ENCODE results near the gene SERGEF.
"Not testable (repeated sequence)": the region's sequence is repeated elsewhere in the genome, so short reads cannot be mapped to it uniquely, and the experiment has no call there.

SERGEF gene

DNA sequence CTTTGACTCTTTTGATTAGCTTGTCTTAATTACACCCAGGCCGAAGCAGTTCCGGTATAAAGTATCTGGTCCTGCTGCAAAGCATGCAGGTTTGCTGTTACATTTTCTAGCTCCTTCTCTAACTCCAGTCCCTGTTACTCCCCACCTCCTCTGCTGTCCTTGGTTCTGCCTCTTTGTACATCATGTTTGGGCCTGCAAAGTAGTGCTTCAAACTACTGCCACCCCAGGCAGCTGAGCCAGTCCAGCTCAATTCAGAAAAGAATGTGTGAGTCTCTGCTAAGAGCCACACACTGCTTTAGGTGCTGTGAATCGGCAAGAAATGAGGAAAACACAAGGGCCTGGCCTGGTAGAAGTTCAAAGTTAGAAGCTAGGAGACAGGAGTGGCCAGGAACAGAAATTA lies 136.0 kb downstream of the SERGEF start:
- Histone ChIP-seq H3K36me3 (ENCODE audit: control insufficient read depth, insufficient read depth, low read length) (no peaks in the 10 kb centered on the region), H3K27me3 (replicated peaks; ENCODE audit: control insufficient read depth, insufficient read depth, low read length, poor library complexity, severe bottlenecking) (no peaks in the 10 kb centered on the region), H3K27ac (ENCODE audit: insufficient read depth, low read length, poor library complexity, severe bottlenecking) (no peak overlapping the region), H3K4me1 (ENCODE audit: control insufficient read depth, insufficient read depth, low read length, poor library complexity, severe bottlenecking) (no peaks in the 10 kb centered on the region), H3K9me3 (ENCODE audit: control insufficient read depth, low read length) (no peaks in the 10 kb centered on the region), H3K4me3 (ENCODE audit: insufficient read depth, low read depth, low read length, poor library complexity, severe bottlenecking) (no peak overlapping the region)
- DNase-seq = no peak

DNA sequence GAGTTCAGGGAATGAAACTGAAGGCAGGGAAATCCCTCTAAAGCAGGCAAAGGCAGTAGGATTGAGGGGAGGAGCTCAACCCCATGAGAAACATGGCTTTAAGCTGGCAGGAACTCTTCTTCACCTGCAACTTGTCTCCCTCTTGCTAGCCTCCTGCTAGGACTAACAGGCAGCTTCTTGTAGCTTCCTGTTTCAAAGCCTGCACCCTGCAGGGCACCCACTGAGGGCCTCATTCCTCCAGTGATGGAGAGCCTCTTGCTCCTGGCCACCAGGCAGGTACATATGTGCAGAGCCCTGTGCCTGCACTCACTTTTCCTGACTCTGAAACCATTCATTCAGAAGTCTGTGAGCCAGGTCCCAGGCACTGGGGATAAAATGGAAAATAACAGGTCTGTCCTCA lies 137.0 kb downstream of the SERGEF start:
- H3K27ac ChIP-seq (ENCODE audit: insufficient read depth, low read length, poor library complexity, severe bottlenecking) = no peak overlapping the region
- H3K36me3 ChIP-seq (ENCODE audit: control insufficient read depth, insufficient read depth, low read length) = no peaks in the 10 kb centered on the region
- H3K9me3 ChIP-seq (ENCODE audit: control insufficient read depth, low read length) = no peaks in the 10 kb centered on the region
- DNase-seq = no peak
- no peaks in the 10 kb centered on the region for H3K4me1 ChIP-seq (ENCODE audit: control insufficient read depth, insufficient read depth, low read length, poor library complexity, severe bottlenecking)
- no peaks in the 10 kb centered on the region for H3K27me3 ChIP-seq (replicated peaks; ENCODE audit: control insufficient read depth, insufficient read depth, low read length, poor library complexity, severe bottlenecking)
- H3K4me3 ChIP-seq (ENCODE audit: insufficient read depth, low read depth, low read length, poor library complexity, severe bottlenecking) = no peak overlapping the region

DNA sequence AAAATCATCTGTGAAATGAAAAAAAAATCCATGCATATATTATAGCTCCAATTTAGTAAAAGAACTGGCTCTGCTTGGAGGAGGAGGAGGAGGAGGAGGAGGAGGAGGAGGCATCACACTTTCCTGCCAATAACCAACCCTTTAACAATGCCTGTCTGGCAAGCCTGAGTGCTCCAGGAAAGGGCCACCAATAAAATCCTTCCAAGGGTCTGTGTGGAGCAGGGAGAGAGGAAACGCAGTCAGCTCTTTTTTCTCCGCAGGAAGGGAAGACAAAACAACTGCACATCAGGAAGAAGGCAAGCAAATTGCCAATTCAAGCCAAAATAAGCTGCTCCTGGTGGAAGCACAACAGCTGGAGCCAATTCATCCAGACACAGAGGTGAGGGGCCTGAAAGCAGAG lies 139.3 kb downstream of the SERGEF start:
- Histone ChIP-seq H3K27me3 (replicated peaks; ENCODE audit: control insufficient read depth, insufficient read depth, low read length, poor library complexity, severe bottlenecking) (no peaks in the 10 kb centered on the region), H3K27ac (ENCODE audit: insufficient read depth, low read length, poor library complexity, severe bottlenecking) (no peak overlapping the region), H3K9me3 (ENCODE audit: control insufficient read depth, low read length) (no peaks in the 10 kb centered on the region), H3K36me3 (ENCODE audit: control insufficient read depth, insufficient read depth, low read length) (peaks cover 3% of the 10 kb centered on the region), H3K4me1 (ENCODE audit: control insufficient read depth, insufficient read depth, low read length, poor library complexity, severe bottlenecking) (no peaks in the 10 kb centered on the region), H3K4me3 (ENCODE audit: insufficient read depth, low read depth, low read length, poor library complexity, severe bottlenecking) (no peak overlapping the region)
- DNase-seq = no peak

DNA sequence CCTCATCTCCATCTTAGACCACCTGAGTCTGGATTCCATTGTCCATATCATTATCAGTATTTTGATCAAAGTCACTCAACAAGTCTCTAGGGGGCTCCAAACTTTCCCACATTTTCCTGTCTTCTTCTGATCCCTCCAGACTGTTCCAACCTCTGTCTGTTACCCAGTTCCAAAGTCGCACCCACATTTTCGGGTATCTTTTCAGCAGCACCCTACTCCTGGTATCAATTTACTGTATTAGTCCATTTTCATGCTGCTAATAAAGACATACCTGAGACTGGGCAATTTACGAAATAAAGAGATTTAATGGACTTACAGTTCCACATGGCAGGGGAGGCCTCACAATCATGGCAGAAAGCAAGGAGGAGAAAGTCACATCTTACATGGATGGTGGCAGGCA lies 144.4 kb downstream of the SERGEF start:
- H3K27me3 ChIP-seq (replicated peaks; ENCODE audit: control insufficient read depth, insufficient read depth, low read length, poor library complexity, severe bottlenecking); H3K9me3 ChIP-seq (ENCODE audit: control insufficient read depth, low read length); H3K4me1 ChIP-seq (ENCODE audit: control insufficient read depth, insufficient read depth, low read length, poor library complexity, severe bottlenecking); DNase-seq; H3K27ac ChIP-seq (ENCODE audit: insufficient read depth, low read length, poor library complexity, severe bottlenecking); H3K36me3 ChIP-seq (ENCODE audit: control insufficient read depth, insufficient read depth, low read length); H3K4me3 ChIP-seq (ENCODE audit: insufficient read depth, low read depth, low read length, poor library complexity, severe bottlenecking): not testable (repeated sequence)

DNA sequence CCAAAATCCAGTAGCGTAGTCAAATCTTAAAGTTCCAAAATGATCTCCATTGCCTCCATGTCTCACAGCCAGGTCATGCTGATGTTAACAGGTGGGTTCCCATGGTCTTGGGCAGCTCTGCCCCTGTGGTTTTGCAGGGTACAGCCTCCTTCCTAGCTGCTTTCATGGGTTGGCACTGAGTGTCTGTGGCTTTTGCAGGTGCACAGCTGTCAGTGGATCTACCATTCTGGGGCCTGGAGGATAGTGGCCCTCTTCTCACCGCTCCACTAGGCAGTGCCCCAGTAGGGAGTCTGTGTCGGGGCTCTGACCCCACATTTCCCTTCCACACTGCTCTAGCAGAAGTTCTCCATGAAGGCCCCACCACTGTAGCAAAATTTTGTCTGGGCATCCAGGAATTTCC lies 145.5 kb downstream of the SERGEF start:
- Histone ChIP-seq H3K4me1 (ENCODE audit: control insufficient read depth, insufficient read depth, low read length, poor library complexity, severe bottlenecking) (no peaks in the 10 kb centered on the region), H3K27ac (ENCODE audit: insufficient read depth, low read length, poor library complexity, severe bottlenecking) (no peak overlapping the region), H3K27me3 (replicated peaks; ENCODE audit: control insufficient read depth, insufficient read depth, low read length, poor library complexity, severe bottlenecking) (no peaks in the 10 kb centered on the region), H3K36me3 (ENCODE audit: control insufficient read depth, insufficient read depth, low read length) (peaks cover 3% of the 10 kb centered on the region), H3K9me3 (ENCODE audit: control insufficient read depth, low read length) (no peaks in the 10 kb centered on the region), H3K4me3 (ENCODE audit: insufficient read depth, low read depth, low read length, poor library complexity, severe bottlenecking) (no peak overlapping the region)
- DNase-seq = no peak

DNA sequence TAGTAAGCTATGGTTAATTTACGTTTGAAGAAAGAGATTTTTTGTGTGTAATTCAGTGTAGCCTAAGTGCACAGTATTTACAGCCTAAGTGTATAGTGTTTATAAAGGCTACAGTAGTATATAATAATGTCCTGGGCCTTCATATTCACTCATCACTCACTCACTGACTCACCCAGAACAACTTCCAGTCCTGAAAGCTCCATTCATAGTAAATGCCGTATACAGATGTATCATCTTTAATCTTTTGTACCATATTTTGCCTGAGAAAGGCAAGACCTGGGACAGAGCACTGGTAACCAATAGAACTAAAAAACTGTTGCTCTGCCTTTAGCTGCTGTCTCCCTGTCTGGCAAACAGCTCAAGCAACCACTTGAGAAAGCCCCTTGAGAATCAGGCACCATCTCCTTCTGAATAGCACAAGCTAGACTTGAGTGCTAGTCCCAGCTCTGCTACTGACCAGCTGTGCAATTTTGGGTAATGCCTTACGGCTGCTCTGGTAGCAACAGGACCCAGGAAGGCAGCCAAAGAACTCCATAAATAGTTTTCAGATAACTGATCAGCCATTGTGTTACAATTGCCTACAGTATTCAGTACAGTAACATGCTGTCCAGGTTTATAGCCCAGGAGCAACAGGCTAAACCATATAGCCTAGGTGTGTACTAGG lies 146.9 kb downstream of the SERGEF start:
- no peak for DNase-seq
- Histone ChIP-seq H3K4me3 (ENCODE audit: insufficient read depth, low read depth, low read length, poor library complexity, severe bottlenecking) (no peak overlapping the region), H3K36me3 (ENCODE audit: control insufficient read depth, insufficient read depth, low read length) (peaks cover 3% of the 10 kb centered on the region), H3K27ac (ENCODE audit: insufficient read depth, low read length, poor library complexity, severe bottlenecking) (no peak overlapping the region), H3K9me3 (ENCODE audit: control insufficient read depth, low read length) (no peaks in the 10 kb centered on the region), H3K27me3 (replicated peaks; ENCODE audit: control insufficient read depth, insufficient read depth, low read length, poor library complexity, severe bottlenecking) (no peaks in the 10 kb centered on the region), H3K4me1 (ENCODE audit: control insufficient read depth, insufficient read depth, low read length, poor library complexity, severe bottlenecking) (no peaks in the 10 kb centered on the region)

DNA sequence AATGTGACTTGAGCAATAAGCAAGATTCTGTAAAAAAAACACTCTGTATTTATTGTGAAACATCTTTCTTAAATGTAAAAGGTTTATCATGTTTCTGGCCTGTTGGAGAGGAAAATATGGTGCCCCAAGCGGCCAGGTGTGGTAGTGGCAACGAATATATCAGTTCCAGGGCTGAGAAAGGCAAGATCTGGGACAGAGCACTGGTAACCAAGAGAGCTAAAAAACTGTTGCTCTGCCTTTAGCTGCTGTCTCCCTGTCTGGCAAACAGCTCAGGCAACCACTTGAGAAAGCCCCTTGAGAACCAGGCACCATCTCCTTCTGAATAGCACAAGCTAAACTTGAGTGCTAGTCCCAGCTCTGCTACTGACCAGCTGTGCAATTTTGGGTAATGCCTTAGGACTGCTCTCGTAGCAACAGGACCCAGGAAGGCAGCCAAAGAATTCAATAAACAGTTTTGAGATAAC lies 148.3 kb downstream of the SERGEF start:
- Histone ChIP-seq H3K27me3 (replicated peaks; ENCODE audit: control insufficient read depth, insufficient read depth, low read length, poor library complexity, severe bottlenecking) (no peaks in the 10 kb centered on the region), H3K27ac (ENCODE audit: insufficient read depth, low read length, poor library complexity, severe bottlenecking) (no peak overlapping the region), H3K4me3 (ENCODE audit: insufficient read depth, low read depth, low read length, poor library complexity, severe bottlenecking) (no peak overlapping the region), H3K36me3 (ENCODE audit: control insufficient read depth, insufficient read depth, low read length) (no peaks in the 10 kb centered on the region), H3K9me3 (ENCODE audit: control insufficient read depth, low read length) (no peaks in the 10 kb centered on the region), H3K4me1 (ENCODE audit: control insufficient read depth, insufficient read depth, low read length, poor library complexity, severe bottlenecking) (no peaks in the 10 kb centered on the region)
- DNase-seq = no peak

DNA sequence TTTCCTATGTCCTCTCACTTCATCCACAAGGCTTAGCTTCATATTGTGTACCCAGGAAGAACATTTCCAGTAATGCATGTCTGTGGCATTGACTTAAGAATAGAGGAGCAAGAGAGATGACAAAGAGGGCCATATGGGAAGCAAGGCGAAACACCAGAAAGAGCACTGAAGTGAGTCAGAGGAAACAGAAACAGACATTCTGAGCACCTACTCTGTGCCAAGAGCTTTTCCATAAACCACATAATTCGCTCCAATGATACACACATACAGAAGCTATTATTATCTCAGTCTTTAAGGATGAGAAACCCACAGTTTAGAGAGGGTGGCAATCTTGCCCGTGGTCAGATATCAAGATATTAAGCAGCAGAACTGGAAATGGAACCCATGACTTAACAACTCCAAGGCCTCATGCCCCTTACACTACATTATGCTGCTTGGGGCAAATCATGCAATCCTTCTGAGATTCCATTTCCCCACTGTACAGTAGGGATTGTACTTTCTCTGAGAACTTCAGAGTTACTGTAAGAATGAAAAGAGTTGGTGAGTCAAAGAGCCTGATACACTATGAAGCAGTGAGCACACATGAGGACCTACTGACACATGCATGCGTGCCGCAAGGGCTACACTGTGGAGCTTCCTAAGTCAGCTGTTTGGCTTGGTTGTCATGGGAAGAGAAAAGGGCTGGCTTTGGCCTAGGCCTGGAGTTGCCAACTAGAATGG lies 151.7 kb downstream of the SERGEF start:
- Histone ChIP-seq H3K36me3 (ENCODE audit: control insufficient read depth, insufficient read depth, low read length) (no peaks in the 10 kb centered on the region), H3K27me3 (replicated peaks; ENCODE audit: control insufficient read depth, insufficient read depth, low read length, poor library complexity, severe bottlenecking) (no peaks in the 10 kb centered on the region), H3K9me3 (ENCODE audit: control insufficient read depth, low read length) (no peaks in the 10 kb centered on the region), H3K27ac (ENCODE audit: insufficient read depth, low read length, poor library complexity, severe bottlenecking) (no peak overlapping the region), H3K4me3 (ENCODE audit: insufficient read depth, low read depth, low read length, poor library complexity, severe bottlenecking) (no peak overlapping the region), H3K4me1 (ENCODE audit: control insufficient read depth, insufficient read depth, low read length, poor library complexity, severe bottlenecking) (no peaks in the 10 kb centered on the region)
- DNase-seq = no peak

DNA sequence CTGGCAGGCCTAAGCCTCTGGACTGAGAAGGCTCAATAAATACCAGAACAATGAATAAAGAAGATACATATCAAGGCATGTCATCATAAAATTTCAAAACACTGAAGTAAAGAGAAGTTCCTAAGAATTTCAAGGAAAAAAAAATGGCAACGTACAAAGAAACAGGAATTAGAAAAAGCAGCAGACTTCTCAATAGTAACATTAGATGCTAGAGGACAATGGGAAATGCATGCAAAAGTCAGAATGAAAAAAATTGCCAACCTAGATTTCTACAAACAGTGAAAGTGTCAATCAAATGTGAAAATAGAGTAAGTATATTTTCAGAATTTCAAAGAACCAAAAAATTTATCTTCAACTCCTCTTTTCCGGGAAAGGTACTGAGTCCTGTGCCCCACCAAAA lies 153.3 kb downstream of the SERGEF start:
- Histone ChIP-seq H3K9me3 (ENCODE audit: control insufficient read depth, low read length) (no peaks in the 10 kb centered on the region), H3K4me1 (ENCODE audit: control insufficient read depth, insufficient read depth, low read length, poor library complexity, severe bottlenecking) (no peaks in the 10 kb centered on the region), H3K27me3 (replicated peaks; ENCODE audit: control insufficient read depth, insufficient read depth, low read length, poor library complexity, severe bottlenecking) (no peaks in the 10 kb centered on the region), H3K4me3 (ENCODE audit: insufficient read depth, low read depth, low read length, poor library complexity, severe bottlenecking) (no peak overlapping the region), H3K27ac (ENCODE audit: insufficient read depth, low read length, poor library complexity, severe bottlenecking) (no peak overlapping the region), H3K36me3 (ENCODE audit: control insufficient read depth, insufficient read depth, low read length) (no peaks in the 10 kb centered on the region)
- no peak for DNase-seq

DNA sequence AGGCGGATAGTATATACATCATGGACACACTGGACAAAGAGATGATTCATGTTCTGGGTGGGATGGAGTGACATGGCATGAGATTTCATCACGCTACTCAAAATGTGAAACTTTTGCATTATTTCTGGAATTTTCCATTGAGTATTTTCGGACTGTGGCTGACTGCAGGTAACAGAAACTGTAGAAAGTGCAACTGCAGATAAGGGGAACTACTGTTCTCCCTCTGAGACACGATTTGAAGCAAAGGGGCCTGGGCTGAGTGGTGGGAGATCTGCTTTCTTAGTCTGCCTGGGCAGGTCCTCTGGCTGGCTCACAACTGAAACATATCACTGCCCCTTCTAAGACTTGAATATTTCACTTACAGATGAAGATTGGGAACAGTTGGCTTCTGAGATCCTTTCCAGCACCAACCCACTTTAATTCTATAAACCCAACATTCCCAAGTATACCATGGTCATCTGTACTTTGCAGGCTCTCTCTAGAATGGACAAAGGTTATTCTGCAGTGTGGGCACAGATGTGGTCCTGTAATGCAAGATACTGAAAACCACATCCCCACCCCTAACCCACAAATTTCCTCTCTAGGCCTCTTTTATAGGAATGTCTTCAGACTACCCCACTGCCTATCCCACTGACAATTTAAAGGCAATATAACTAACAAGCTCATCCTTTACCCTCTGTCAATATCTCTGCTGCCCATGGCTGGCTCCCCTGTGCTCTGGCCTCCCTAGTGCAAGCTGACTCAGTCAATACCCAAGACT lies 157.1 kb downstream of the SERGEF start:
- no peak overlapping the region for H3K27ac ChIP-seq (ENCODE audit: insufficient read depth, low read length, poor library complexity, severe bottlenecking)
- DNase-seq = no peak
- H3K27me3 ChIP-seq (replicated peaks; ENCODE audit: control insufficient read depth, insufficient read depth, low read length, poor library complexity, severe bottlenecking) = no peaks in the 10 kb centered on the region
- H3K9me3 ChIP-seq (ENCODE audit: control insufficient read depth, low read length) = no peaks in the 10 kb centered on the region
- H3K36me3 ChIP-seq (ENCODE audit: control insufficient read depth, insufficient read depth, low read length) = no peaks in the 10 kb centered on the region
- H3K4me3 ChIP-seq (ENCODE audit: insufficient read depth, low read depth, low read length, poor library complexity, severe bottlenecking) = no peak overlapping the region
- no peaks in the 10 kb centered on the region for H3K4me1 ChIP-seq (ENCODE audit: control insufficient read depth, insufficient read depth, low read length, poor library complexity, severe bottlenecking)

Data from effector memory CD4-positive, alpha-beta T cell (primary cell).